A673 (cell line): Measurements from ENCODE around the gene RNF208.

Experiments used
- EZH2 ChIP-seq: fragments of 200-600 bp; sonication (generic); IDR thresholded peaks from 2 replicates; pipeline ENCODE4 v1.6.1; 2017; ENCODE audit warnings: borderline replicate concordance, low read depth, mild to moderate bottlenecking, mixed read lengths, antibody characterized with exemption, low read length; ENCODE audit not compliant: poor library complexity, severe bottlenecking
- TF ChIP-seq, protein P1 (sequence below): fragments of 300-800, 200-600 bp; sonication (generic); conservative IDR thresholded peaks from 2 replicates; pipeline ENCODE4 v1.5.1; 2017; ENCODE audit warnings: low read depth, mild to moderate bottlenecking, antibody characterized with exemption, low read length, moderate library complexity, mixed read lengths

DNA sequence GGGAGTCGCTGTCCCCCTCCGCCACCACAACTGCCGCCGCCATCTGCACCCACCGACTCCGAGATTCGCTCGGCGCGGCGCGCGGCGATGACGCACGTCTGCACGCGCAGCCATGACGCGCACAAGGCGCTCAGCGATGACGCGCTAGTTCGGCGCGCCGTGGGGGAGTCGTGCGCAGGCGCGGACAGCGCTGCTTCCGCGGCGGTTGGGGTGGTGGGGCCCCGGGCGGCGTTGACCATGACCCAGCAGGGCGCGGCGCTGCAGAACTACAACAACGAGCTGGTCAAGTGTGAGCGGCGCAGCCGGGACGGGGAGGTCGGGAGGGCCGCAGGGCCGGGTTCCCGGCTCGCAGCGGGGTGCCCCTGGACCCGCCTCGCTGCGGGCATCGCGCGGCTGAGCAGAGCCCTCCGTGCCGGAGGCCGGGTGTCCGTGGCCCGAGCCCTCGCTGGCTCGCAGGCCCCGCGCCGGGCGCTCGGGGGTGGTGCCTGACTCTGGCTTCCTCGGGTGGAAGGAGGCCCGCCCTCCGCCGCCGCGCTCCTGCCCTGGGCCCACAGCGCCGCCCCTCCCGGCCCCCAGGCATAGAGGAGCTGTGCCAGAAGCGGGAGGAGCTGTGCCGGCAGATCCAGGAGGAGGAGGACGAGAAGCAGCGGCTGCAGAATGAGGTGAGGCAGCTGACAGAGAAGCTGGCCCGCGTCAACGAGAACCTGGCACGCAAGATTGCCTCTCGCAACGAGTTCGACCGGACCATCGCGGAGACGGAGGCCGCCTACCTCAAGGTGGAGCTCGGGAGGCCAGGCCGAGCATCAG lies 33.3 kb downstream of the RNF208 start, which contains the start of the genes ANAPC2 and SSNA1:
- TF ChIP-seq EZH2, result no peak
- TF ChIP-seq, protein P1, sequence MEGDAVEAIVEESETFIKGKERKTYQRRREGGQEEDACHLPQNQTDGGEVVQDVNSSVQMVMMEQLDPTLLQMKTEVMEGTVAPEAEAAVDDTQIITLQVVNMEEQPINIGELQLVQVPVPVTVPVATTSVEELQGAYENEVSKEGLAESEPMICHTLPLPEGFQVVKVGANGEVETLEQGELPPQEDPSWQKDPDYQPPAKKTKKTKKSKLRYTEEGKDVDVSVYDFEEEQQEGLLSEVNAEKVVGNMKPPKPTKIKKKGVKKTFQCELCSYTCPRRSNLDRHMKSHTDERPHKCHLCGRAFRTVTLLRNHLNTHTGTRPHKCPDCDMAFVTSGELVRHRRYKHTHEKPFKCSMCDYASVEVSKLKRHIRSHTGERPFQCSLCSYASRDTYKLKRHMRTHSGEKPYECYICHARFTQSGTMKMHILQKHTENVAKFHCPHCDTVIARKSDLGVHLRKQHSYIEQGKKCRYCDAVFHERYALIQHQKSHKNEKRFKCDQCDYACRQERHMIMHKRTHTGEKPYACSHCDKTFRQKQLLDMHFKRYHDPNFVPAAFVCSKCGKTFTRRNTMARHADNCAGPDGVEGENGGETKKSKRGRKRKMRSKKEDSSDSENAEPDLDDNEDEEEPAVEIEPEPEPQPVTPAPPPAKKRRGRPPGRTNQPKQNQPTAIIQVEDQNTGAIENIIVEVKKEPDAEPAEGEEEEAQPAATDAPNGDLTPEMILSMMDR, result peak; percentile 45
